HG02981 (cell line): ENCODE results near the gene CCDC102B.
"Not testable (repeated sequence)": the region's sequence is repeated elsewhere in the genome, so short reads cannot be mapped to it uniquely, and the experiment has no call there.

Source experiments
- ATAC-seq: cut with Tn5 transposase; IDR thresholded peaks from one replicate; pipeline ENCODE4 v1.9.1; 2021; ENCODE audit warnings: mild to moderate bottlenecking, moderate library complexity; ENCODE audit not compliant: unreplicated experiment

The CCDC102B gene

DNA sequence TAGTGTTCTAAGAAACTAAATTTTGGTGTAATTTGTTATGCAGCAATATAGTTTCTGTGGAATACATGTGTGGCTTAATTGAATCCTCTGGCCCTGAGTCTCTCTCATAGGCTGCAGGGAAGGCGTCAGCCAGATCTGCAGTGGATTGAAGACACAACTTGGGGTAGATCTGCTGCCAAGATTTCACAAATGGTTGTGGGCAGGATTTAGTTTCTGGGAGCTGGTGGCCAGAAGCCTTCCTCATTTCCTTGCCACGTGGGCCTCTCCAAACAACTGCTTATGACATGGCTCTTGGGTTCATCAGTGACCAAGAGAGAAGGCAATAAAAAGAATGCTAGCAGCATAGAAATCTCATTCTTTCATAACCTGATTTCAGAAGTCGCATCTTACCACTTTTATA, 28.2 kb downstream of the CCDC102B start:
- ATAC-seq, result no peak

- no peak for ATAC-seq
Observed at GRCh38 chr18:68830256-68831045, 32.6 kb downstream of the CCDC102B start.

DNA sequence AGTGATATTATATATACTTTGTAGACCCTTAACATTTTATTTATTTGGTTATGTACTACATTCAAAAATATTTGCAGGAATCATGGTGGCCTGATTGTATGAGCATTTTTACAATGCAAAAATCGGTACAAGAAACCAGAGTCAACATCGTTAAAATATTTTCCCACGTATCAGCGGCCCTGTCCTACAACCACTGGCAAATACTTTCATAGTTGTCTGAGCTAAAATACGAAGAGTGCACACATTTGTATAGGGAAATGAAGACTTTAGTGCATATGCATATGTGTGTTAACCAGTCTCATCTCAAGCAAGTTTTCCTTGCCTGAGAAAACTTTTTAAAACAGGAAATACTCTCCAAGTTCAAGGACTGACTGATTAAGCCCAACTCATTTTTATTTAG, 35.9 kb downstream of the CCDC102B start:
- ATAC-seq, result no peak

DNA sequence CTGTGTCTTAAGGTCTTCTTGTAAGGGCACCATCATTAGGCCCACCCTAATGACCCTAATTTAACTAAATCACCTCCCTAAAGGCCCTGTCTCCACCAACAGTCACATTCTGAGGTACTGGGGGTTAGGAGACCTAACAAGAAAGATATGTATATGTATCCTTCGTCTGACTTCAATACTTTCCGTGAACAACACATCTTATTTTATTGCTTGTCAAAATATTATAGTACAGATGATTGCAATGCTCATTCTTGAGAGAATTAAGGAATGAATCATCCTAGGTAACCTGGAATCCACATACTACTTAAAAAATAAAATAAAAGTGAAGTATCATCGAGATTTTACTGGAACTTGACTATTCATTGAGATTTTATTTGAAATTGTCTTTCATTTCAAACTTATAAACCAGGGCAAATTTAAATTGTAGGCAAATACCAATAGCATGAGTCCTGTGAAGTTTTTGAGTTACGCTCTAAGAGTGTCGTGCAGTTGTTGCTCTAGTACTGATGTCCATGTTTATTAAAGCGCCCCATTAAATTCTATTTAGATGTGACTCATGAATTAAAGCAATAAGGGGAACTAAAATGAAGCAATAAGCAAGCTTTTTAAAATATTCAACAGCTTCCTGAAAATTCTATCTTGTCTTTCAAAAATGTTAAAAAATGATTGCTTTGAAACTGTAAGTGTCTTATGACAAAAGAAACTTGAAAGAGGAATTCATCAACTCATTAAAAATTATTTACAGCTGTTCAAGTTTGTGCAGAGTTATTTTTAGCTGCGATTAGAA, 40.0 kb downstream of the CCDC102B start:
- no peak for ATAC-seq

GRCh38 chr18:68839701-68840100, 41.8 kb downstream of the CCDC102B start:
- no peak for ATAC-seq

DNA sequence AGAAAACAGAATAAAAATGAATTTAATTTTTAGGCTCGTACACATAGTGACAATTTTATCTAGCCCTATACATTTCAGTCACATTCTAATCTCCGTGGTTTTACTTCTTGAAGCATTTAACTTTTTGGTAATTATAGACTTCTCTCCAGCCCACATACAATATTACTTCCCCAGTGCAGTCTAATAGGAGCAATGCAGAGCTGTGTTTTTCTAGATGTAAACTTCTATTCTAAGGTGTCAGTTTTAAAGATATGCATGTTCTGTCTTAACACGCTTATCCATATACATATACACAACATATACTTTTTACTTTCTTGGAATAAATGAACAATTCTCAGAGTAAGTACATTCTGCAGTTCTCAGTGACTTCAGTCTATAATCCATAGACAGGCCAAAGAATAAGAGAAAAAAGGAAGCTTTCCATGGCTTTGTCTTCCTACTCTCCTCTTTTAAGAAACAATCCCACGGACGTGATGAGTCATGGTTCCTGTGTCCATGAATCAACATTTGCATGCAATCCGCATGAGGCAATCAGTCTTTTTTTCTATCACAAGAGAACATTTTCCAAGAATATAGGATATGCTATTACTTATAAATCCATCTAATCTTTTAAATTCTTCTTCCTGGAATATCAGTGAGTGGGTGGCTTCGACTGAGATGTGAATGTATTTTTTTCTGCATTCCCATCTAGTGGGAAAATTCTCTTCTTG, 42.8 kb downstream of the CCDC102B start:
- no peak for ATAC-seq

DNA sequence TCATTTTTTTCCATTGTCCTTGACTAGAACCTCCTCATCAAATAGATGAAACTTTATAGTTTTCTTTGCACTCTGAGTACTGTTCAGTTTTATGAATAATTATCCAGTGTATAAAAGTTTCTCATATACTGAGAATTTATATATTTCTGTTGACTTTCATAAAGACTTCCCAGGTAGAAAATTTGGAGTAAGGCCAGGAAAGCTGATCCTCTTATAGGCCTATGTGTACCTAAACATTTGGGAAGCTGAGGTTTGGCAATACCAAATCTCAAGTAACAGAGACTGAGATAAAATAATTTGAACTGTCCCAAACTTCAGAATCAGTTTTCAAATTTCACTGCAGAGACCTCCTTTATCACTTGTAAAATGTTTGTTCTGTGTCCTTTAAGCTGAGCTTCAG, 43.4 kb downstream of the CCDC102B start:
- no peak for ATAC-seq

DNA sequence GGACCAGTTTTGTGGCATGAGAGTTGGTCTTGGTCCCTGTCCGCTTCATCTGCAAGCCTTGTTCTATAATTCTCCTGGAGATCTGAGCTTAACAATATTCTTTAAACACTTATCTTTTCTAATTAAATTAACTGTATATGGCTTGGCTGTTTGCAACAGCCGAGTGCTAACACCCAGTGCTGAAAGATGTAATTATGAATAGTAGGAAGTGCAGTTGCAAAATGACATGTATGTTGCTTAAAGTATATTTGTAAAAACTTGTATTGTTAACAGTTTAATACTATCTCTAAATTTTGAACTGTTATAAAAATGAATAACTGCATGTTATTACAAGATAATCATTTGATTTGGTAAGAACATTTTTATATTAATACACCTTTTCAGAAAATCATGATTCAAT, 45.1 kb downstream of the CCDC102B start:
- no peak for ATAC-seq

GRCh38 chr18:68843473-68844089, 45.7 kb downstream of the CCDC102B start:
- ATAC-seq, result no peak

- peak; percentile 83 for ATAC-seq
Observed at GRCh38 chr18:68847219-68847837, 49.4 kb downstream of the CCDC102B start.

GRCh38 chr18:68848242-68848641, 50.4 kb downstream of the CCDC102B start:
- no peak for ATAC-seq

- no peak for ATAC-seq
Observed at GRCh38 chr18:68854786-68855391, 57.0 kb downstream of the CCDC102B start.

DNA sequence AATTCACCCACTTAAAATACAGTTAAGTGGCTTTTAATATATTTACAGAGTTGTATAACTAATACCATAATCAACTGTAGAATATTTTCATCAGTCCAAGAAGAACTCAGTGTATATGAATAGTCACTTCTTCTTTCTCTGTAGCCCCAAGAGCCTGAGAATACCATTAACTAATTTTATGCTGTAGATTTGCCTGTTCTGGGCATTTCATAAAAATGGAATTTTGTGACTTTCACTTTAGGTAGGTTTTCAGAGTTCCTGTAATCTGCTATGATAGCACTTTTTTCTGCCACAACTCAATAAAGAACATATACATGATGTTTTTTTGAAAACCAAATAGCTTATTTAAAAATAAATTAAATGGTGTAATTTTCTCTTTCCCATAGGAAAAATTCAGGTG, 57.6 kb downstream of the CCDC102B start:
- no peak for ATAC-seq

GRCh38 chr18:68861365-68861764, 63.5 kb downstream of the CCDC102B start:
- no peak for ATAC-seq

- ATAC-seq, result no peak
Observed at GRCh38 chr18:68865021-68865420, 67.1 kb downstream of the CCDC102B start.

DNA sequence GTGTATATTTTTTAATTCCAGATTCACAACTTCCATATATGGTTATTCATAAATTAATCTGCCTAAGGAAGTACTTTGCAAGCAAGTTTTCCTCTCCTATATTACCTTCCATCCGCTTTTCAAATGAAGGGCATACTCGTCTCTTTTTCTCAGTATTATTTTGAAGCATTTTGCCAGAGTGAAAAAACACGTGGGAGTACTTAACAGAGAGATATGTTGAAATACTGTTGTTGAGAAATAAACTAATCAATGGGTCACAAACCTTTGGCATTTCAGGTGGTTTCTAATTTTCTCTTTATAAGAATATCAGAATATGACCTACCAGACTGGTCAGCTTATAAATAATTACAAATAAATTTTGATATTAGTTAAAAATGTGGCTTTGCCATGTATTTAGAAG, 67.6 kb downstream of the CCDC102B start:
- ATAC-seq, result no peak

DNA sequence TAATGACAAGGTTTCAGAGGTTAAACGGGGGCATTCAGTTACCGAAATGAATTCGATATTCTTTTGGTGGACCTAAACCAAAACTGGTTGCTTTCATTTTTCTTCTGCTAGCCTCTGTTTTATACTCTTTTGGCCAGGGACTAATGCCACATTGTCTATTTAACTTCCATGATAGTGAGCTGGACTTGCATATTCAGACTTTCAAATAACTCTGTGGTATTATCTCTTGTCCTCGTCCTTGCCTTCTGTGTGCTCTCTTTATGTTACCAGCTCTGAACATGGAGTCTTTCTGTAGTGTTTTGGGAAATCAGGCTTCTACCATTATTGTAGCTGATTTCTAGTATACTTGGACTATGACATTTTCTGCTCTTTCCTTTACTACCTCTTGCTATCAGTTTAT, 75.1 kb downstream of the CCDC102B start:
- ATAC-seq, result no peak

DNA sequence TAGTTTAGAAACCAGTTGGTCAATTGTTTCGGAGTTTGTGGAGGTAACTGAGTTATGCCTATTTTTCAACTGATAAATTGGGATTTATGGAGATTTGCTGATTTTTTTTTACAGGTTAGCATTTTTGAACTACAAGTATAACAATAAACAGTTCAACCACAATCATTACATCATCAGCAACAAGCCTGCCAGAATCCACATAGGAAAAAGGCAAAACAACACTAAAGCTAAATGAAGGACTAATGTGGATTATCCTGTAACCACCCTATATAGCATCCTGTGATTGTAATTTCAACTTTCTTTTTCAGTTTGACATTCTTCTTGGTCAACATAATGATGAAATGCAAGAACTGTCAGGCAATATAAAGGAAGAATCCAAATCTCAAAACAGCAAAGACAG, 76.5 kb downstream of the CCDC102B start:
- ATAC-seq, result no peak

DNA sequence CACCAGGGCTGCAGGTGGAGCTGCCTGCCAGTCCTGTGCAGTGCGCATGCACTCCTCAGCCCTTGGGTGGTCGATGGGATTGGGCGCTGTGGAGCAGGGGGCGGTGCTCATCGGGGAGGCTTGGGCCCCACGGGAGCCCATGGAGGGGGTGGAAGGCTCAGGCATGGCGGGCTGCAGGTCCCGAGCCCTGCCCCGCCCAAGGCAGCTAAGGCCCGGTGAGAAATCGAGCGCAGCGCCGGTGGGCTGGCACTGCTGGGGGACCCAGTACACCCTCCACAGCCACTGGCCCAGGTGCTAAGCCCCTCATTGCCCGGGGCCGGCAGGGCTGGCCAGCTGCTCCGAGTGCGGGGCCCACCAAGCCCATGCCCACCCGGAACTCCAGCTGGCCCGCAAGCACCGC, 82.1 kb downstream of the CCDC102B start:
- not testable (repeated sequence) for ATAC-seq

GRCh38 chr18:68887410-68887809, 89.5 kb downstream of the CCDC102B start:
- ATAC-seq, result no peak
